Measurements from ENCODE around the gene MOCOS.

DNA sequence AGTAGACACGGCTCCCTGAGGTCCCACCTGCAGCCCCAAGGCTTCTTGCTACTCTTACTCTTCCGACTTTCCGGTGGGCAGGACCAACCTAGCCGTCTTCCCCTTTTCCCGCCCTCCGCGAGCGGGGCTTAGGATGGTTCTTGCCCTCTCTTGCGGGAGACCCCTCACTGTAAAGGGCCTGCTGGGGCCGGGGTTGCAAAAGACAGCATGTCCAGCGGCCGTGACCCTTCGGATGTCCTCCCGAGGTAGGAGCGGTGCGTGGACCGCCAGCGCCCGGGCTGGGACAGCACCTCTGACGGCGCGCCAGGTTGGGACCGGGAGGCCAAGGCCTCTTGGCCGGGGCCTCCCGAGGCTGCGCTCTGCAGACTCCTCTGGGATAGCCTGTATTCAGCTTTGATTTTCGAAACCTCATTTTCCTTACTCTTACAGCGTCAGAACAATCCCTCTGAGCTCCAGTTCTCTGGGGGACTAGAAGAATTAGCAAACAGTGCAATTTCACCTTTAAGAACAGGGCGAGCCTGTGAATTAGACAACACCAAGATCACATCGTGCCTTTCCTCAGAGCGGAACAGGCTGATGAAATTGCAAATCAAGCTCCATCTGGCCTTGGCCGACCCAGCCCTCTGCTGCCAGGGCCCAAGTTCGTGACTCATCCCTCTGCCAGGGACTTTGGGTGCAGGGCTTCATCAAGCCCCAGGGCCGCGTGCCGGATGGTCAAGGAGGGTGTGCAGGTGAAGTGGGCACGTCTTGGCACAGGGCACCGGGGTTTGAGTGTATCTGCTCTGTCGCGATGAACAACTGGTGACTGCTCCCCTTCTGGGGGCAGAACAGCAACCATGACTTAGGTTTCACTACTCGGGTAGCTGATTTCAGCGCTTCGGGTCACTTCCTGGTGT is 777 bp downstream of the MOCOS start:
- TF ChIP-seq, protein P1, sequence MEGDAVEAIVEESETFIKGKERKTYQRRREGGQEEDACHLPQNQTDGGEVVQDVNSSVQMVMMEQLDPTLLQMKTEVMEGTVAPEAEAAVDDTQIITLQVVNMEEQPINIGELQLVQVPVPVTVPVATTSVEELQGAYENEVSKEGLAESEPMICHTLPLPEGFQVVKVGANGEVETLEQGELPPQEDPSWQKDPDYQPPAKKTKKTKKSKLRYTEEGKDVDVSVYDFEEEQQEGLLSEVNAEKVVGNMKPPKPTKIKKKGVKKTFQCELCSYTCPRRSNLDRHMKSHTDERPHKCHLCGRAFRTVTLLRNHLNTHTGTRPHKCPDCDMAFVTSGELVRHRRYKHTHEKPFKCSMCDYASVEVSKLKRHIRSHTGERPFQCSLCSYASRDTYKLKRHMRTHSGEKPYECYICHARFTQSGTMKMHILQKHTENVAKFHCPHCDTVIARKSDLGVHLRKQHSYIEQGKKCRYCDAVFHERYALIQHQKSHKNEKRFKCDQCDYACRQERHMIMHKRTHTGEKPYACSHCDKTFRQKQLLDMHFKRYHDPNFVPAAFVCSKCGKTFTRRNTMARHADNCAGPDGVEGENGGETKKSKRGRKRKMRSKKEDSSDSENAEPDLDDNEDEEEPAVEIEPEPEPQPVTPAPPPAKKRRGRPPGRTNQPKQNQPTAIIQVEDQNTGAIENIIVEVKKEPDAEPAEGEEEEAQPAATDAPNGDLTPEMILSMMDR (IDR thresholded peaks at IDR 0.05): no peak
- no peak for TF ChIP-seq POLR2A (IDR thresholded peaks at IDR 0.05)

All from body of pancreas (tissue), 4 donors.